NCI-H2171 (cell line): Measurements from ENCODE around the gene ANKS3.
A peak's percentile ranks its signal among the peaks of the same experiment; 100 is the strongest.
"Not testable (repeated sequence)": the region's sequence is repeated elsewhere in the genome, so short reads cannot be mapped to it uniquely, and the experiment has no call there.

ENCODE experiments used
- DNase-seq: peaks from one replicate; lab custom pipeline; 2025; lab: John Stamatoyannopoulos, UW

The ANKS3 gene

GRCh38 chr16:4753227-4753626 is 19.2 kb upstream of the ANKS3 start:
- no peak for DNase-seq

GRCh38 chr16:4752351-4753100 is 18.5 kb upstream of the ANKS3 start:
- DNase-seq = no peak

DNA sequence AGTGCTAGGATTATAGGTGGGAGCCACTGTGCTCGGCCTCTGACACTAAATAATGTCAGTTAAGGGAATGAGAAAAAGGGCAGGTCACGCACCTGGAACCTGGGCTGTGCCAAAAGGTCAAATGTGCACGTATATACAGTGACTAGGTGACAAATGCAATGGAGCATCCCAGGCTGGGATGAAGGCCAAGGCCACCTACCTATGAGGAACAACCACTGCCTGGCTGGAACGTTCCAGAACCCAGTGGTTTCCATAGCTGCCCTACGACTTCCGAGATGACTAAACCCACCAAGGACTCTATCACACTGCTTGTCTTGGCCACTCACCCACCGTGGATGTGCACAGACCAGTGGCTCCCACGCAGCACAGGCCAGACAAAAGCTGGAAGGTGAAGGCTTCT is 16.8 kb upstream of the ANKS3 start:
- no peak for DNase-seq

- no peak for DNase-seq
These were observed 15.7 kb upstream of the ANKS3 start for GRCh38 chr16:4749700-4750257.

- no peak for DNase-seq
These were observed 14.8 kb upstream of the ANKS3 start for GRCh38 chr16:4748682-4749411.

DNA sequence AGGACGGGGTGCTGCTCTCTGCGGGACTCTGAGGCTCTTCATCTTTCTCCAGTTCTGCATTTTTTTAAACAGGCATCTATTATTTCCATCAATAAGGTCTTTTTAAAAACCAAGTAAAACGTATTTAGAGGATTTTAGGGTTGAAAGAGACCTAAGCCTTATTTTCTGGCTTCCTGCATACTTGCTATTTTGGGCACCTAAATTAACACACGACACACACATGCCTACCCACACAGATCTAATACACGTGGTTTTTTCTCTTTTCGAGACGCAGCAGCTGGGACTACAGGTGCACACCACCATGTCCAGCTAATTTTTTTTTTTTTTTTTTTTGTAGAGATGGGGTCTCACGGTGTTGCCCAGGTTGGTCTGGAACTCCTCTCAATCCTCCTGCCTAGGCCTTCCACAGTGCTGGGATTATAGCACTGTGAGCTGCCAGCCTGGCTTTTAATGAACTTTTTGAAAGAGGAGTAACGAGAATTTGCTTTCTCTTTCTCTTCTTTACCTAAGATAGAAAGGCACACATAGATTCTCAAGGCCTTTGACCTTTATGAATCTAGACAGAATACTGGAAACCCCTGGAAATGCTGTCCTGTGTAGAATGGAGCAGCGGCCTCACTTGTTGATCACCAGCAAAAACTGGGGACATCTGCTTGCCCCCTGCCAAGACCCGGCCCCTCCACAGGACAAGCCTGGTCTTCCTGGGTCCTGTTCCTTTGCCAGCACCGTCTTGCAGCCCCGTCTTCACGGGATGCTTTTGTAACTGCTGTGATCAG is 14.0 kb upstream of the ANKS3 start:
- DNase-seq = no peak

GRCh38 chr16:4746991-4747574 is 13.0 kb upstream of the ANKS3 start:
- DNase-seq = no peak

DNA sequence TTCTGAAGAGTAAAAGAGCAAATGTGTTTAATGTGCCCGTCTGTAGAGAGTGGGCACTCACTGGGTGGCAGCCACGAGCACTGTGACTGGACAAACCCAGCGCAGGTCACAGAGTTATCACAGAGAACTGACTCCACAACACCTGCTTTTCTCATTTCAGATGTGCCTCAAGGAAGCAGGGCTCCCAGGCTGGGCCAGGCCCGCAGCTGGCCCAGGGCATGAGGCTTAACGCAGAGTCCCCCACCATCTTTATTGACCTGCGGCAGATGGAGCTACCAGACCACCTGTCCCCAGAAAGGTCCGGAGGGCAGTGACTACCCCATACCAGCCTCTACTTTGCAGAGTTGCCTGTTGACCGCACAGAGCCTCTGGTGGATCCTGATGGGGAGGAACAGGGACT is 12.1 kb upstream of the ANKS3 start:
- no peak for DNase-seq

DNA sequence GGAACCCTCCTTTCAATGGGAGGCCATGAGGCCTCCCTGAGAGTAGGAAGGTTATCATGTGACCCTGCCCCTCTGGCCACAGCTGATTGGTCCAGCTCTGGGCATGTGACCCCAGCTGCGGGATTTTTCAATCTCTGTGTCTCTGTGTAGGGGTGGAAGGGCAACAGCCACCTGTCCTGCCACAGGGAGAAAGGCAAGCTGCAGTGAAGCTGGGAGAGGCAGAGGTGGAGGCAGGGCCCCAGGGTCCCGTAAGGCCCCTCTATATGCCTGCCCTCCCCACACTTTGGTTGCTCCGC is 11.2 kb upstream of the ANKS3 start:
- DNase-seq = no peak

- DNase-seq = no peak
These were observed 10.6 kb upstream of the ANKS3 start for GRCh38 chr16:4744555-4745273.

GRCh38 chr16:4743226-4743878 is 9.3 kb upstream of the ANKS3 start:
- no peak for DNase-seq

- DNase-seq = not testable (repeated sequence)
These were observed 4.3 kb upstream of the ANKS3 start for GRCh38 chr16:4738370-4738769.

GRCh38 chr16:4737545-4737944 is 3.5 kb upstream of the ANKS3 start:
- DNase-seq = no peak

DNA sequence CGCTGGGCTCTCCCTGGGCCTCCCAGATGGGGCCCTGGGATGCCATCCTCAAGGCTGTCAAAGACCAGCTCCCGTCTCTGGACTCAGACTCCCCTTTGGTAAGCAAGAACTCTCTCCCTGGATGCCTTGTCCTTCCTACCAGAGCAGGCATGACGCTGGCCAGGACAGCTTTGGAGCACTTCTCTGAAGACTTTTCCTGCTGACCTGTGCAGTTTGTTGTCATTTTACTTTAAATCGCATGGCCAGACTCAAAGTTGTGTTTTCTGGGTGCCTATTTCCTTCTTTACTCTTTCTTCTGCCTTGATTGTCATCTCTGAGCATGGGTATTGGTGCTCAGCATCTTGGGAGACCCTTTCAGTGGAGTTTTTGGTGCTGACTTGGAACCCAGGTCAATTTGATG is 2.5 kb upstream of the ANKS3 start:
- DNase-seq = no peak

DNA sequence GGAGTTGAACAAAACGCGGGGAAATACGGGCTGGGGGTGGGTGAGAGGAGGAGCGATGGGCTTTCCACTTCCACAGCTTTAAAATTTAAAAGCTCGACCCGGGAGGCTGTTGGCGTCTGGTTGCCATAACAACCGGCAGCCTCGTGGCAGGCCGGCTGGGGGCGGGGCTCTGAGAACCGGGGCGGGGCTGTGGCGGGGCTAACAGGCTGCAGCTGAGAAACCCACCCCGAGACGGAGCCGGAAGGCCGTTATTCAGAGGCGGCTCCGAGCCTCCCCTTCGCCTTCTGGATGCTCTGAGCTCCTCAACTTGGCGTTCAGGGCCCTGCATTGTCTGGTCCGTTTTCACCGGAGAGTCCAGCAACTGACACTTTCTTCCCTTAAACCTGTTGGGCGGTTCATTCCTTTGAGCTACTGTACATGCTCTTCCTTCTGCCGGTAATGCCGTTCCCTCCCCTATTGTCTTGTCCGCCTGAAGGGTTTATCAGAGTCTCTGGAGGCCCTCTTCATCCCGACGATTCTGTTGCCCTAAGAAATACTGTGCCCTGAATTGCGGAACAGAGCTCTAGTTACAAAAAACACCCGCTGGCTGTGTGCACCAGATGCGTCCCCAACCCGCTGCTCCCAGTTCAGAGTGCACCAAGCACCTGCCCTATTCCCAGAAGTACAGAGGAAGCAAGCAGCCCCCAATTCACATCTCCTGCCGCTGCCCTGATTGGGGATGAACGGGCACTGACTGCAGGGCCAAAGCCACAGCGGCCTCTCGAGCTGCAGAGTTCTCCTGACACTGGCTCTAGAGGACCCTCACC is 862 bp upstream of the ANKS3 start:
- peak; percentile 90 for DNase-seq

DNA sequence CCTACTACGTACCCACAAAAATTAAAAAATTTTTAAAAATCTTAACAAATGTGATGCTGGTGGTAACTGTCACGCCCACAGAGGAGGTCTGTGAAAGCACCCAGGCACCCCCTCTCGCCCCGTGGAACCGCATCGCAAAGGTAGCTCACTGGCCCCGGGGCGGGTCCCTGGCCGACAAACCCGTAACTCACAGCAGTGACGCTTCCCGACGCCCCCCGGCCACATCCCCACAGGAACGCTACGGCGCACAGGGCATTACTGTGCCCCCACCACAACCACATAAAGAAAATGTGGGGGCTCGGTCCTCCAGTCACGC is 366 bp downstream of the ANKS3 start:
- no peak for DNase-seq

- no peak for DNase-seq
These were observed 794 bp downstream of the ANKS3 start for GRCh38 chr16:4733211-4733742.

DNA sequence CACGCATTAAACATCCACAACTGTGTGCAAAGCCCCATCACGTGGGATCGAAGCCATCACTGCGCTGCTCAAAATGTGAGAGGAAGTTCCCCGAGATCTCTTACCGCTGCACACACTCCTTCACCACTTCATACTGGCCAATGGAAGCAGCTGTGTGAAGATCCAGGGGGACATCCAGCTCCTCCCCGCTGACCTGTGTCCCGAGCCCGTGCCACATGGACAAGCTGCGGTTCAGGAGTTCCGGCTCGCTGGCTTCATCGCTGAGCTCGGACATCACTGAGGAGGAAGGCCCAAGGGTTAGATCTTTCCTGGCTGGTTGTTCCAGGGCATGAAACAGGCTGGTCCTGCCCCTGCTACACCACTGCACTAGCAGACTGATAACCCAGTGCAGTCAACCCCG is 4.2 kb downstream of the ANKS3 start:
- no peak for DNase-seq

DNA sequence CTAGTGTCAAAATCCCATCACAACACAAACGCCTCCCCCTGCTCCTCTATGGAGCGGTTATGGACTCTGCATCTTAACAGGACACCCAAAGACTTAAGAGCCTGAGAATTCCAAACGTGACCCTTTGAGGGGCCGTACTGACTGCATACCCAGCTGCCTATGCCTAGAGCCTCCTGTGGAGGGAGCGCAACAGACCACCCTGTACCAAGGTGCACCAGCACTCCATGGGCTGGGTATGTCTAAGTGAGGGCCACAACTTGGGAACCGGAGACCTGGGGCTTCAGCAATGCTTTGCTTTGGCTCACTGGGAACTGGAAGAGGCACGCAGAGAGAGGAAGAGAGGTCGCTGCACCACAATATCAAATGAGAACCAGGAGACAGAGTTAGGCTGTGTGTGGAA is 5.4 kb downstream of the ANKS3 start:
- DNase-seq = no peak

GRCh38 chr16:4726616-4727015 is 7.5 kb downstream of the ANKS3 start:
- DNase-seq = no peak
